ENCODE data around the gene PHC2. TPM values are rescaled to one million over a fixed set of nuclear protein-coding genes. Genes with fewer than 3 reads are reported as not detected.

PHC2 gene
- total RNA-seq, 1 donor from 2014 or later = 36.1 TPM

DNA sequence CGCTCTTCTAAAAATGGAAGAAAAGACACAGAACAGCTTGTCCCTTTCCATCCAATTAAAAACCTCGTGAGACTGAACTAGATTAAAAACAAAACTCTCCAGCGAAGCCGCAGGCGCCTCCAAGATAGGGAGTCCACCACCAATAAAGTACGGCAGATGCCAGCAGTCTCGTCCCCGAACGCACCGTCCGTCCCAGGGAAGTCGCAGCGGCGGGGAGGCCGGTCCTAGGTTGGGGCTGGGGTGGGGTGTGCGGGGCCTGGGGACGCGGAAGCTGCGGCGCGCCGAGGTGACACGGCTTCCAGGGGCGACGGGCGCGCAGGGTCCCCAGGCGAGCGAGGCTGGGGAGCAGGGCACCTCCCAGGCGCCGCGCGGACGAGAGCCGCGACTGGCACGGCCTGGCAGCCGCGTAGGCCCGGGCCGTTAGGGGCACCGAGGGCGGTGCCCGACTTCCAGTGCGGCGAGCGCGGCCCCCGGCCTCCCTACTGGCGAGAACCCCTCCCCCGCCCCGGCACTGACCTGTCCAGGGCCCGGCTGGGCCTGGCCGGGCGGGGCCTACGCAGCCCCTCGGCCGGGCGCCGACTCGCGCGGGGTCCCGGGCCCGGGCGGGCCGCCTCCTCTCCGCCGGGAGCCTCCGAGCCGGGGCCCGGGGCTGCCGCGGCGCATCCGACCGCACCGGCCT, 81.7 kb downstream of the PHC2 start:
- no peak for DNase-seq

DNA sequence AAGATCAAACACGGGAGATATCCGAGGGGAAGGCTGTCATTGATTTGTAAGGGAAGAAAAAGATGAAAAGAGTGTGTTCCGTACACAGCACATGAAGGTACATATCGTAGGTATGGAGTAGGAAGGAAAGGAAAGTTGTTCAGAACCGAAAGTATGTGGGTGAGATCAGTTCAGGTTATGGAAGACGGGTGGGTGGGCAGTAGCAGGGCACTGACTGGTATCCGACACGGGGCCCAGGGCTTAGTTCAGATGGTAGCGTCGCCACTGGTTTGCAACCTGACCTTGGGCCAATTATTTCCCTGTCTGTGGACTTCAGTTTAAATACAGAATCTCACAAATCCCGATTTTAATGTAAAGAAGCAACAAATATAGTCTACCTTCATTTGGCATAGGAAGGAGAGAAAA, 82.2 kb downstream of the PHC2 start:
- DNase-seq = no peak

DNA sequence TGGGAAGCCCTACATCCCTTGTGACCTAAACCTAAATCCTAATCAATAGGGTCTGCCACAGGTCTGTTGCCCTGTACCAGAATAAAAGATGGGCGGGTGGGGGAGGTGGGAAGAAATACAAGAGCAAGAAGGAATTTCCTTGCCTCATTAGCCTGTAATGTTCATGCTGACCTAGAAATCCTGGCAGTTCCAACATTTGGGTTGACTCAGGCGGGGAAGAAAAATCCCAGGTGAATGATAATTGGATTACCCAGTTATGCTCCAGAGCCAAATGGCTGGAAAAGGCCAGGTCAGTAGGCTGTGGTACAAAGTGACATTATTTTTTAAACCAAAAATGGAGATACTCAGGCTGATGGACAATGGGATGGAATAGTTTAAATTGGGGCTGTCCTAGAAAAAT, 82.7 kb downstream of the PHC2 start:
- DNase-seq = no peak

DNA sequence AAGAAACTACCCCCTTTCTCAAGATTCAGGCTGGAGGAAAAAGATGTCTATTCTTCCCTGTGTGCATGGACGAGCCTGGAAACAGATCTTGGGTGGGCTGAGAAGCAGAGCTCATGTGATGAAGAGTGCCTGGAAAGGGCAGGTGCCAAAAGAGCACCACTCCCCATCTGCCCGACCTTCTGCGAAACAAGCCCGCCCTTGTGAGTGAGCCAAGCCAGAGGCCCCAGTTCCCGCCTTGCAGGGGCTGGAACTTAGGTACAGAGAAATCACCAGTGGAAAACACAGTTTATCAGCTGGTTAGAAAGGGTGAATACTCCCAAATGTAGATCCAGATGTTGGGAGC, 83.3 kb downstream of the PHC2 start:
- DNase-seq = peak; percentile 42

DNA sequence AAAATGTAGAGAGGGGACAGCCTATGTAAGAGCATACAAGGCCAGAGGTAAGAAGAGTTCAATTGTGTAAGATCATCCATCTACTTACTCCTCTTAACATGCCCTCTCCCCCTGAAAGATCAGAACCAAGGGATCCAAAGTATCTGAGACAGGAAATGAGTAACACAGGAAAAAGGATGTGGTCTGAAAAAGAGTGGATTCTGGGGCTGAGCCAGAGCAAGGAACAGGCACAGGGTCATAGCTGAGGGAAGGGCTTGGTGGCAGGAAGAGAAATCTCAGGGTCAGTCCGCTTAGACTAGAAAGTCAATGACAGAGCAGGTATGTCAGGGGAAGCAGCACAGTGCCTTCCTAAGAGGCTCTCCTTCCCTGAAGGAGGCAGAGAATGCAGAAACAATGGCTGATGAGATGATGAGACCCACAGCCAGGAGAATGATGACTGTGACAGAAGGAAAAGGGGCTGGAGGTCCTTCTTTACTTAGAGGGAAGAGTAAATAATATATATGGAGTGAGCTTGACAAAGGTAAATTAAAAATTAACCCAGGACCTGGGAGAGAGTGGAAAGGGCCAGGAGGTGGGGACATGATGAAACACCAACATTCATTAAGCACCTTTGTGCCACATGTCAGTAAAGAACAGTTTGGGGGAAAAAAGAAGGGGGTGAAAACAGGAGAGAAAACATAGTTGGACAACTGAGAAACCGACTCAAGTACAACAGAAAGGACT, 83.8 kb downstream of the PHC2 start:
- DNase-seq = peak; percentile 60

DNA sequence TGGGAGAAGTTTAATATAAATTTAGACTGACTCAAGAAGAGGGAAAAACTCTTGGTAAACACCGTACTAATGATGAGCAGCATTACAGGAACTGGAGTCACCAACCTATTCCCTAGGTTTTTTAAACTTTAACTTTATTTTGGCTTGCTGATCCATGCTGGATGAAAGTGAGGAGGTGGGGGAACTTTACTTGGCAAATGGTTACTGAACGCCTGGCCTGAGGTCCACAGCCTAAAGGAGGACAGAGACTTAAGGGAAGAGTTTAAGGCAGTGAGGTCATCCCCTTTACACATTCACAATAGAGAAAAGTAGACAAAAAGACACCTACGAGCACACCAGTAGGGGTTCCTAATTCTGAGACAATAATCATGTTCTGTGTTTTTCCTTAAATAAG, 84.4 kb downstream of the PHC2 start:
- DNase-seq = no peak

DNA sequence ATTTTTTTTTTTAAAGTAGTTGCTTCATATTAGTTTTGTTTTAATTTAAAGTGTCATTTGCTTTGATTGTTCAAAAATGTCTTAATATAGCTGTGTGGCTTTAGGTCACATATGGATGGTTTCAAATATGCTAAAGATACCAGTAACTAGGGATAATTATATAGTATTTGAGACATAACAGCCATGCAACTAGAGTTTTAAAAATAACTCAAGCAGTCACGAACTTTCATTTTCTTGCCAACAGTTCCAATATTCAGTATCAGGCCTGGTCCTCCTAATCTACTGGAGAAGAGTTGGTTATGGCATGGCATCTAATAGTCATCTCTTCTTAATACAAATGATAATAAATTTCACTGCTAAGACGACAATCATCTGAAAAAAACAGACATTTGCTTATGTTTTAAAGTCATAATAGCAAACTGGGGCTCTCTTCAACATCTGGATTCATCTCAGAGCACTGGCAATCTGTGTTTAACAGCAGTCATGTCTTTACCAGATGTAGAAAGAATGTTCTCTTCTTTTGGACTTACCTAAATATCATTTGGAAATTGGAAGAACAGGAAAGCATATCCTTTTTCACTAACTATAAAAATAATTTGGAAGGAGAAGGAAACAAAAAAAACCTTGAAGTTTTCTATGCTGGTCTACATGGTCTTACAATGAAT, 85.9 kb downstream of the PHC2 start:
- peak; percentile 37 for DNase-seq

DNA sequence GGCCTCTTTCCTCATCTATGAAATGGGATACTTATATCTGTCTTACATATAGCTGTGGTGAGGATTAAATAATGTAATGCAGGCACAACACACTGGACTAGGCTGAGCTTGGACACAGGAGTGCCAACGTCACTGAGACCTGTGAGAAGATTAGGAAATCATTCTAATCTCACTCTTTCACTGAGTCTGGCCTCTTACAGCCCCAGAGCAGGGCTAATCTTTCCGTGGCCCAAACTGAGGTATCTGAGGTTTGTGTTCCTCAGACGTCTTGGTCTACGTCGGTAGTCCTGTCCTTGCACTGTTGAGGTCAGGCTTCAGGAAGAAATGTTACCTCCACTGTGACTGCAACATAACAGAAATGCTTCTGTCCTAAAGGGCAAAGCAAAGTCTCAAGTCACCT, 87.4 kb downstream of the PHC2 start:
- no peak for DNase-seq

DNA sequence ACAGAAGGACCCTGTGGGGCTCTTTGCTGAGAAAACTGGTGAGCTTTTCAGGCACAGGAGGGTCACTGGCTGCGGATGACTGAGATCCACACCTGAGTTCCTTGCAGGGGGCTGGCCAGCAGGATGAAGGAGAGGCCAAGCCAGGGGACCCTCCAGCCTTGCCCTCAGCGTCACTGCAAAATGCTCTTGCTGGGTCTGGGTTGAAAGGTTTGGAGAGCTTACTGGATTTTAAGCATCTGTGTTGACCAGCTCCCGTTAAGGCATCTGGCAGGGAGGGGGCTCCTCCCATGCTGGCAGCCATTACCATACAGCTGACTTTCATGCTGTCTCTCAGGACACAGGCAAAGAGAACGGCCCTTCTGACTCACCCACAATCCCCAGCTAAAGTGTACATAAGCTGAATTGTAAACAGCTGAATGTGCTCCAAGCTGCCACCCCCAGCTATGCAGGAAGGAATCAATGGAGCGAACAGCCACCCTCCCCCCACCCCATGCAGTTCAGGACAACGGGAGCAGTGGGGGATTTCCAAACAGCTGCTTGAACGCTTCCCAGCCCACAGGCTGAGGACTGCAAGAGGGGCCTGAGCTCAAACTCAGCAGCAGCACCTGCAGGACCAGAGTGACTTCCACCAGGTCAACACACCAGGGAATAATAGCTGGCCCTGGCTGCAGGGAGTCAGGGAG, 88.7 kb downstream of the PHC2 start:
- peak; percentile 84 for DNase-seq

DNA sequence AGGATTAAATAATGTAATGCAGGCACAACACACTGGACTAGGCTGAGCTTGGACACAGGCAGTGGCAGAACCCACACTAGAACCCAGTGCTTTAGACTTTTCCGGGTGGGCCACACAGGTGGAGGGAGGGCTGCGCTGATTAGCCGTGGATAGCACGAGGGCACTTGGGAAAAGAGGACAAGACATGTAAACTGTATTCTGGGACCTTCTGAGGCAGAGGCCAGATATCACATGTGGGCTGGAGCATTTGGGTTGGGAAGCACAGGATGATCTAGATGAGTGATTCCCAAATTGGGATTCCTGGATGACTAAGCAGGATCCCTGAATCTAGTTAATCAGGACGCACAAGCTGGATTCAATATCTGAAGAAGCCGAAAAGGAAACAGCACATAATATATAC, 89.7 kb downstream of the PHC2 start:
- no peak for DNase-seq

DNA sequence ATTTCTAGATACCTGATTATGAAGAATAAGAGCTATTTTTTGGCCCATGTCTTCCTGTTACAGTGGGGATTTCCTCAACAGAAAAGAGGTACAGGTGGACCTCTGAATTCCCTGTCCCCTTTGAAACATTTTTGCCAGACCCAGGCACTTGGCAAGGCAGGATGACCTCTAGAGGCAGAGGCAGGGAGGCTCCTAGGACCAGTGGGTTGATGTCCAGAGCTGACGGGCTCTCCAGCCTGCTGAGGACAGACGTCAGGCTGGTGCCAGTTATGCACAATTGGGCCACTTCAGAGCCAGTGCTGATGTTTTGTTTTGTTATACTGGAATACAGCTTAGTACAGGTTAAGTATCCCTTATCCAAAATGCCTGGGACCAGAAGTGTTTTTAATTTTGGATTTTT, 91.5 kb downstream of the PHC2 start:
- DNase-seq = no peak

DNA sequence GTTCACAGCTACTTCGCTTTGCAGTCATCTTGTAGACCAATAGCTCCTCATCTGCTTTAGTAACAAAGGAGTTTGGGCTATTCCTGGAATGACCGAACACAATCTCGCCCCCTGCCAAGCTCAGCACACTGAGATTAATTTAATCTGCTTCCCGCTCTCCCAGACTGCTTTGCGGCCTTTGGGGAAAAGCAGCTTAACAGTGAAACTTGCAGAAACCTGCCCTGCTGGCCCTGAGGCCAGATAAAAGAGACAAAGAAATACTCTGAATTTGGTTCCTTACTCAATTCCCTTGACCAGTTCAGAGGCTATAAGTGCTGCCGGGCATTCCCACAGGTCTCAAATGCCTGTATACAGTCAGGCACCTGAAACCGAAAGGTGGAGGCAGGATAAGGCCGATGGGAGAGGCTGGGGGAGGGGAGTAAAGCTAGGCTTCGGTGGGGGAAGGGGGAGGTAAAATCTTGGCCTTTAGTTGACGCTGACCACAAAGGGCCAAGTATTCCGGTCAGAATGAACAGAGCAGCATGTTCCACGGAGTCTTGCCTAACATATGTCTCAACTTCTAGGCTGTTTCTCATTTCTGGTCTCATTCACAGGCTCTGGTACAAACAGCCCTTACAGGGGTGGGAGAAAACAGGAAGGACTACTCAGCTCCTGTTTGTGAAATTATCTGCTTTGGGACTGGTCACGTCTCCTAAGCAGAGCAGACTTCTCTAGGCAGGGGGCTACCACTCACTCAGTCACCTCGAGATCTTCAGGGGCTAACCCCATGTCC, 92.3 kb downstream of the PHC2 start:
- DNase-seq = peak; percentile 12

DNA sequence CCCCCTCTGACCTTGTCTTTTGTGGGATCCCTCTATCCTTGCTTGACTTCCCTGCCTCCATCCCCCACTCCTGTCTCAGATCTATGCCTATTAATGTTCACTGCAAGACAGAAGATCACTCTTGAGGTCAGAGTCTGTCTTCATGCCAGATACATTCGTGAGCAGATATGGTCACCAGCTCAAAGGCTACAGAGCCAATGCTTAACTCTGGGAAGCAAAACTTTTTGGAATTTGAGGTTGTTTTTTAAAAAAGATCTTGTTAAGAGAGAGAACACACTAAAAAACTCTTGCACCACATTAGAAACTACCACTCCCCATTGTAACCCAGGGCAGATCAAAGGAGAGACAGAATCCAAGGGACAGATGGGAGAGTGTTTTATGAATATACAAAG, 92.9 kb downstream of the PHC2 start:
- no peak for DNase-seq

DNA sequence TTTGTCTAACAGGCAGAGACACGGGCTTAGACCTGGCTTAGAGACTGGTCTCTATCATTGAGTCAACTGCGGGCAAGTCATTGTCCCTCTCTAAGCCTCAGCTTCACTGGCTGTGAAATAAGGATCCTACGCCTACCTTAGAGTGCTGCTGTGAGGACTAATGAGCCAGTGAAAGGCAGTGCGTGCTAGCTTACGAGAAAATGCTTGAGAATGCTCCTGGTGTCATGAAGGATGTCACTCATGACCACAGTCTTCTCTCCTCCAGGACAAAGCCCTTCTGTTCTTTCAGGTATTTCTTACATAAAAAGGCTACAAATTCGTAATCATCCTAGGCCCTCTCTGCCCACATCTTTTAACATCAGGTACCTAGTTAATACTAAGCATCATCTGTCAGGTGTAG, 93.5 kb downstream of the PHC2 start:
- no peak for DNase-seq

DNA sequence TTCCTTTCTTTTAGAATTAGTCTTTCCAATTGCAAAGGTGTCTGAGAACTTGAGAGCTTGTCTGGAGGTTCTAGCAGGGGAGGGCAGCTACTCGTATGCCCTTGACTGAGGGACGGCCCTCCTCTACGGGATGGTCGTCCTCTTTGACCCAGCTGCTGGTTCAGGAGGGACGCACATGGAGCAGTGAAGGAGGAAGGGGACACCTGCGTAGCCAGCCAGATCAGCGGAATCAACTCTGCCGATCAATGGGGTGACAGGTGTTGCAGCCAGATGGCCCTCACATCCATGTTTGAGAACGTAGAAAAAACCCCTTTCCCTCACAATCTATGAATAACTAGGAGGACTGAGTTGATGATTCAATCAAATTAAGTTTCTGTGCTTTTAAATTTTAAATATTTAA, 94.3 kb downstream of the PHC2 start:
- DNase-seq = no peak

DNA sequence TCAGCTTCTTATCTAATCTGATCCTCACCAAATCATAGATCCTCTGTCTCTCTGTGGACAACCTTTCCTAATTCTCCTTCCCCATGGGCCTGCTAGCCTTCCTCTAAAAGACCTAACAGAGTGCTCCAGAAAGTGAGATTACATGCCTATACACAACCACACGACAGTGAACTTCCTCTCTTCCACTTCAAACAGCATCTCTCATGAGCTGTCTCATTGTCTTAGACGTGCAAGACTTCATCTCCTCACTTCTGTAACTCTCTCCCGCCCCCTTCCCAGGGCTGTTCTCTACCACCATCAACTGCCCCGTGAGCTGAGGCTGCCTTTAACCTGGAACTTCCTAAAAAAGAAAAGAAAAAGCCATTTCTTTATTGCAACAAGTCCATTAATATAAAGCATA, 95.9 kb downstream of the PHC2 start:
- no peak for DNase-seq

DNA sequence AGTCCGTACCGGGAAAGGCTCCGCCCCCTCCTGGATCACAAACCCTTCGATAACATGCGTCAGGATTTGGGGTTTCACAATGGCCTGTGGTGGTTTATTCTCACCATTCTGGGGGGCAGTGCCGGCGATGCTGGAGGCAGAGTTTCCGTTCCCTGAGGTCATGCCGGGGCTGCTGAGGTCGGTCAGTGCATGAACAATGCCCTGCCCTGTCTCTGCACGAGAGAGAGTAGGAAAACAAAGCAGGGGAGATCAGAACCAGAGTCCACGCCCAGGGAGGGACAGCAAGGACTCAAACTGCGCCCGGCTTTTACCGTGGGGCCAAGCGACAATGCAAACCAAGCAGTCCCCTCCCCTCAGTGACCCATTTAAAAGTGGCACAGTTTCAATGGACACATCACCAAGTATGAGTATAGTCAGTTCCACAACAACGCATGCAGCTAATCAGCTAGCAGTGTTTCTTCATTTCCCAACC, 96.8 kb downstream of the PHC2 start:
- no peak for DNase-seq

DNA sequence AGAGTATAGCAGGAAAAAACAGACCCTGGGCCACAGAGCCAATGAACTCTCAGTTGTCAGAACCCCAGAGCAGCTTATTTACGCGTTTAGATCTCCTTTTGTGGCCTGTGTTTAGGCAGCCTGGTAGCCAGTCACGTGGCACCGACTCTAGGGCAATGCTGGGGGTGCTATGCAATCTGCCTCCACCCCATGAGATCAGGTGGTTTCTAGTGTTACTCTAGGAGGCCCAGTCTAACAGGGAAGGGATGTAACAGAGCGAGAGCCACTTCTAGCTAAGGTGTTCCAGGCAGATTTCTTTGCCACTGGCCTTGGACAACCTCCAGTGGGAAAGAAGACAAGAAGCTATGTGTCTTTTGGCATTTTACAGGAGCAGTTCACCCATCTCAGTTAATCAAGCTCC, 98.0 kb downstream of the PHC2 start:
- DNase-seq = no peak

DNA sequence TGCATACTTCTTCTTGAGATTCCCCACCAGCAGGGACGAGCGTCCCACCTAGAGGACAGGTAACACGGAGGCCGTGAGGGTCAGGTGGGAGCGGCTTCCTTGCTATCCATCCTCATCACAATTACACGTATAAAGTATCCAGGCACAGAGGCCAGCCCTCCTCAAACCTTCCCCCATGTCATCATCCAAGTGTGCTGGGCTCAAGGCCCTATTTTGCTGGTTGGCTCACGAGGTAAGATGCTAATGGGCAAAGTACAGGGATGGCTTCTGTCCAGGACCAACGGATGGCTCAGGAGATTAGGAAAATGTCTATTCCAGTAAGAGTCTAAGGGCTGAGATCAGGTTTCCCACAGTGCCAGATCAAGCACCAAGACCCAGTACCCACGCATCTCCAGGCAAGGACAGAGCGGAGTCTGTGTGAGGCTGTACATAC, 98.5 kb downstream of the PHC2 start:
- DNase-seq = no peak

DNA sequence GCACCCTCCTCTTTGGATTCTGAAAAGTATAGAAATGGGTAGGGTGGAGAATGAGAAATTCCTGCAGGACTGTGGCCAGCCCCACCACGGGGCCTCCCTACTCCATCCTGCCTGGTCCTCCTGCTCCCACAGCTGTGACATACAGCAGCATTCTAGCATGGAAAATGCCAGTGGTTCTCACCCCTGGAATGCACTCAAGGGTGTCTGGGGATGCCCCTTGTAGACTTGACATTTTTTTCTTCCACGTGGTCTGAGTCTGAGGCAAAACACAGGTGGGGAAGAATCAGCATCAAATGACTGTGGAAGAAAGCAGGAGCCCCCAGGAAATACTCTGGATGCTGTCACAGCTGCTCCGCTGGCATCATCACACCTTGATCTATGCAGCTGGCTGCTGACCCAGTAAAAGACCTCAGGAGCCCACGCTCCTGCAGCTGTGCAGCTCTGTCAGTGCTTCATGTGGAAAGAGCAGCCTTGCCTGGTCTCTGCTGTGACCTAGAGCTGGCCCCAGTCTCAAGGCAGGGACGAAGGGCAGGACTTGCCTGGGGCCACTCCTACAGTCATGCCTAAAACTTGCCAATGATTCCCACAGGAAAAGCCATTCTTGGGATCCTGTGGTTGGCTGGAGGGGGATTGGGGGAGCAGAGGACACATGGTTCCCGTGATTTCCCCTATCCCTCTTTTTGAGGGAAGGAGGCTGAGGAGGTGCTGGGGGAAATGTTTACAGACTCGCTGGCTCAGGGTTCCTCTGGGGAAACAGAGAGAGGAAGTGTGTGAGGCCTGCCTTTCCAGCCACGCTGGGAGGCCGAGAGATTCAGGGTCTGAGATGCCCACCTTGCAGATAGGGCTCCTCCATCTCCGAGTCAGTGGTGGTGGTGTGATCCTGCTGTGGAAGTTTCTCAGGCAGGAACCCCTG, 99.2 kb downstream of the PHC2 start:
- no peak for DNase-seq

DNA sequence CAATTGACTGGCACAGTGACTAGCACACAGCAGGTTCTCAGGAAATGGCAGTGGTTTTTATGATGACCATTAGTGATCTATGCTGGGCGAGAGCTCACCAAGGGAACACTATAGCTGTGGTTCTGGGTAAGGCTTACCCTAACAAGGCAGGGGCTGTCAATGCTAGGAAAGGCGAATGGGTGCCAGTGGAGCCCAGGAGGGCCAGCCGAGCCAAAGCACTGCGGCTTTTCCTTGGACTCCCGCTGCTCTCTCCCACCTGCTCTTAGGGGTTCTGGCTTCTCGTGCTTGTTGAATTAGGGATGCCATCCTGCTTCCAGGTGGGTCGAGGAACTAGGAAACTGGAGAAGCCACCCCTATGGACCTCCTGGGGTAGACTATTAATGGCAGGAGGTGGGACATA, 100.0 kb downstream of the PHC2 start:
- DNase-seq = no peak

Data from skin of body (tissue), 2 donors.